Pancreas (tissue), 10 donors: Measurements from ENCODE around the gene ARHGEF7. TPM values are rescaled to one million over a fixed set of nuclear protein-coding genes. Genes with fewer than 3 reads are reported as not detected.

Experiments
- ATAC-seq, 4 donors: fragments of 200-7000 bp; cut with Tn5 transposase; one replicate each; pipeline versions ENCODE4 v1.8.0 to v1.9.1; 2020; ENCODE audit warnings: mild to moderate bottlenecking in 4 of 4, moderate library complexity in 4 of 4
- DNase-seq, 6 donors: peaks; one replicate each; pipeline ENCODE4 v3.0.0-alpha.2; 2020
- FAIRE-seq: peaks from 2 replicates; lab custom pipeline; 2012; peaks lifted over from hg19 to GRCh38; lab: Jason Lieb, UNC
- H3K27ac ChIP-seq, 4 donors: fragments of 200-600 bp; sonication (generic); 1 replicate in 3 of 4; 2 replicates in 1 of 4; pipeline versions ENCODE4 v1.5.0 to v1.8.0; 2020
- H3K27me3 ChIP-seq, 4 donors: fragments of 200-600 bp; one replicate each; pipeline ENCODE4 v1.8.0; 2021
- H3K36me3 ChIP-seq, 3 donors: fragments of 200-600 bp; sonication (generic) in 1 of 3; one replicate each; pipeline versions ENCODE4 v1.5.0 to v1.8.0; 2020 to 2021
- H3K4me1 ChIP-seq, 3 donors: fragments of 200-600 bp; one replicate each; pipeline ENCODE4 v1.8.0; 2021
- H3K4me3 ChIP-seq, 4 donors: fragments of 200-600 bp; sonication (generic) in 2 of 4; one replicate each; pipeline versions ENCODE4 v1.5.0 to v1.8.0; 2020 to 2021
- H3K9me3 ChIP-seq, 4 donors: fragments of 200-600 bp; one replicate each; pipeline ENCODE4 v1.8.0; 2021
- CTCF ChIP-seq, 4 donors: fragments of 200-600 bp; sonication (generic) in 3 of 4; IDR thresholded peaks; one replicate each; pipeline versions ENCODE4 v1.5.0 to v1.8.0; 2021; ENCODE audit warnings: antibody characterized with exemption in 4 of 4
- WGBS, 2 donors: extraction: QIAGEN DNeasy Blood & Tissue Kit; methylation state at CpG; one replicate each; pipeline ENCODE4 v1.1.7; 2013; 5-methylcytosine and 5-hydroxymethylcytosine counted together
- intact Hi-C, 3 donors: fragments of 100-400 bp; cut with DNase I; formaldehyde crosslinking; loops; one replicate each; pipeline versions ENCODE4 v1.11.1 to v1.14.2; 2022
- polyA plus RNA-seq, 2 donors: library from polyadenylated mRNA; stranded (reverse); fragments of 200-250 nt; gene quantifications; one replicate each; pipeline ENCODE4 v1.2.3, GENCODE V29; 2013
- total RNA-seq, 6 donors: library from RNA; stranded (reverse); fragmentation: NEBNext Ultra II Directional in 4 of 6; extraction: Animal tissue kit (Norgen Biotek cat#: 25700) in 4 of 6; gene quantifications; one replicate each; pipeline versions ENCODE4 v1.2.1 to v1.2.4, GENCODE V29; 2021 to 2023
- donor health status: healthy with polysubstance abuse.
- donor health status: DM: no; HTN: no; CAD: no; lungs with moderate emphysema.
- donor health status: DM: no; HTN: no; CAD: no.
- donor health status: control.
- donor health status: control.
- donor health status: Bipolar disorder and iron deficiency.
- donor health status: DM: yes; HTN: yes; CAD: no.
- donor health status: DM: no; HTN: no; CAD: no.
- donor health status: DM: no; HTN: no; CAD: no.
- donor health status: DM: yes; HTN: yes; CAD: no.

ARHGEF7 gene
- total and polyA plus RNA-seq, 8 donors: 13.4 to 37.7 (median 22.2) TPM

- intact Hi-C loops: no loop called here
- no peak for ATAC-seq
- Histone ChIP-seq H3K36me3 (peaks cover 0 to 42% (median 15%) of the 10 kb centered on the region in 3 donors), H3K27me3 (no peaks in the 10 kb centered on the region), H3K4me3 (no peak overlapping the region), H3K4me1 (peaks cover 0 to 12% (median 7%) of the 10 kb centered on the region in 3 donors), H3K9me3 (no peaks in the 10 kb centered on the region), H3K27ac (no peak overlapping the region)
- no peak for TF ChIP-seq CTCF (IDR thresholded peaks at IDR 0.05)
- no peak for FAIRE-seq
- no peak for DNase-seq
- 88 to 94% methylated on average over 10 of the region's 10 CpGs for WGBS, 2 donors
Observed at GRCh38 chr13:111278258-111278657, 163.1 kb downstream of the ARHGEF7 start.

GRCh38 chr13:111278743-111279652 is 163.9 kb downstream of the ARHGEF7 start:
- Histone ChIP-seq H3K9me3 (no peaks in the 10 kb centered on the region), H3K36me3 (peaks cover 0 to 37% (median 15%) of the 10 kb centered on the region in 3 donors), H3K4me3 (no peak overlapping the region), H3K27me3 (no peaks in the 10 kb centered on the region), H3K4me1 (peaks cover 0 to 12% (median 7%) of the 10 kb centered on the region in 3 donors), H3K27ac (no peak overlapping the region)
- intact Hi-C loops: no loop called here
- no peak for ATAC-seq
- DNase-seq: no peak
- no peak for FAIRE-seq
- TF ChIP-seq CTCF (IDR thresholded peaks at IDR 0.05): no peak
- 90 to 94% methylated on average over 17 of the region's 17 CpGs for WGBS, 2 donors

- intact Hi-C loops: no loop called here
- H3K4me1 ChIP-seq: peaks cover 0 to 12% (median 11%) of the 10 kb centered on the region in 3 donors
- no peaks in the 10 kb centered on the region for H3K9me3 ChIP-seq
- no peak for TF ChIP-seq CTCF (IDR thresholded peaks at IDR 0.05)
- H3K36me3 ChIP-seq: peaks cover 0 to 36% (median 14%) of the 10 kb centered on the region in 3 donors
- no peak for DNase-seq
- no peak overlapping the region for H3K4me3 ChIP-seq
- 90 to 94% methylated on average over 12 of the region's 12 CpGs for WGBS, 2 donors
- H3K27ac ChIP-seq: no peak overlapping the region
- H3K27me3 ChIP-seq: no peaks in the 10 kb centered on the region
- no peak for FAIRE-seq
- no peak for ATAC-seq
Observed at GRCh38 chr13:111280226-111280625, 165.1 kb downstream of the ARHGEF7 start.

GRCh38 chr13:111280681-111281585 is 165.8 kb downstream of the ARHGEF7 start:
- intact Hi-C loops: no loop called here
- H3K36me3 ChIP-seq: peaks cover 0 to 29% (median 12%) of the 10 kb centered on the region in 3 donors
- H3K4me3 ChIP-seq: no peak overlapping the region
- peaks cover 0 to 12% (median 11%) of the 10 kb centered on the region in 3 donors for H3K4me1 ChIP-seq
- ATAC-seq (no peak), FAIRE-seq (peak; percentile 49), DNase-seq (no peak)
- 90% methylated on average over 12 of the region's 12 CpGs for WGBS, 2 donors
- TF ChIP-seq CTCF (IDR thresholded peaks at IDR 0.05): no peak
- H3K27ac ChIP-seq: no peak overlapping the region
- no peaks in the 10 kb centered on the region for H3K9me3 ChIP-seq
- H3K27me3 ChIP-seq: no peaks in the 10 kb centered on the region
